Psoas muscle (tissue), 8 donors: ENCODE measurements around the gene MPZL3. TPM values are rescaled to one million over a fixed set of nuclear protein-coding genes. Genes with fewer than 3 reads are reported as not detected.

Source experiments
- ATAC-seq, 4 donors: fragments of 200-7000 bp; cut with Tn5 transposase; one replicate each; pipeline ENCODE4 v1.9.1; 2020; ENCODE audit warnings: moderate library complexity in 3 of 4, mild to moderate bottlenecking in 2 of 4
- DNase-seq, 2 donors: peaks; one replicate each; pipeline ENCODE4 v3.0.0-alpha.2; 2020
- H3K27ac ChIP-seq: fragments of 200-600 bp; one replicate; pipeline ENCODE4 v1.8.0; 2022
- H3K27me3 ChIP-seq, 3 donors: fragments of 200-600 bp in 1 of 3; one replicate each; pipeline versions ENCODE4 v1.6.1 to v1.8.0; 2013 to 2022; ENCODE audit warnings: low read length in 2 of 3, mild to moderate bottlenecking in 2 of 3, moderate library complexity in 1 of 3; ENCODE audit not compliant: insufficient read depth in 3 of 3
- H3K36me3 ChIP-seq, 2 donors: fragments of 200-600 bp in 1 of 2; one replicate each; pipeline versions ENCODE4 v1.6.1 to v1.8.0; 2013 to 2022; ENCODE audit warnings: low read depth in 1 of 2, mild to moderate bottlenecking in 1 of 2, moderate library complexity in 1 of 2; ENCODE audit not compliant: insufficient read depth in 1 of 2
- H3K4me1 ChIP-seq: fragments of 200-600 bp; one replicate; pipeline ENCODE4 v1.8.0; 2022
- H3K4me3 ChIP-seq: fragments of 200-600 bp; one replicate; pipeline ENCODE4 v1.8.0; 2022; ENCODE audit warnings: mild to moderate bottlenecking
- H3K9me3 ChIP-seq: fragments of 200-600 bp; one replicate; pipeline ENCODE4 v1.8.0; 2022
- WGBS, 3 donors: extraction: QIAGEN DNeasy Blood & Tissue Kit; methylation state at CpG; one replicate each; pipeline versions ENCODE4 v1.1.6 to v1.1.7; 2013; 5-methylcytosine and 5-hydroxymethylcytosine counted together
- intact Hi-C, 2 donors: fragments of 100-400 bp; cut with DNase I; formaldehyde crosslinking; loops; one replicate each; pipeline versions ENCODE4 v1.11.0 to v1.14.2; 2022
- polyA plus RNA-seq, 3 donors: library from polyadenylated mRNA; stranded (reverse); fragments of 200-250 nt; gene quantifications; one replicate each; pipeline ENCODE4 v1.2.3, GENCODE V29; 2013
- total RNA-seq, 4 donors: library from RNA; stranded (reverse); fragmentation: NEBNext Ultra II Directional in 2 of 4; extraction: Animal tissue kit (Norgen Biotek cat#: 25700) in 2 of 4; gene quantifications; one replicate each; pipeline versions ENCODE4 v1.2.1 to v1.2.4, GENCODE V29; 2021 to 2023
- TF ChIP-seq, protein P1 (sequence below): fragments of 200-600 bp; IDR thresholded peaks from one replicate; pipeline ENCODE4 v1.8.0; 2022; ENCODE audit warnings: antibody characterized with exemption
- donor health status: healthy with polysubstance abuse.
- donor health status: DM: no; HTN: no; CAD: no; lungs with moderate emphysema.
- donor health status: Bipolar disorder and iron deficiency.
- donor health status: healthy.
- donor health status: DM: yes; HTN: yes; CAD: no.
- donor health status: DM: no; HTN: no; CAD: no.
- donor health status: DM: no; HTN: no; CAD: no.
- donor health status: DM: yes; HTN: yes; CAD: no.

Gene MPZL3
- total and polyA plus RNA-seq, 7 donors = 0.07 to 0.97 (median 0.22) TPM

- H3K9me3 ChIP-seq = no peaks in the 10 kb centered on the region
- TF ChIP-seq, protein P1, sequence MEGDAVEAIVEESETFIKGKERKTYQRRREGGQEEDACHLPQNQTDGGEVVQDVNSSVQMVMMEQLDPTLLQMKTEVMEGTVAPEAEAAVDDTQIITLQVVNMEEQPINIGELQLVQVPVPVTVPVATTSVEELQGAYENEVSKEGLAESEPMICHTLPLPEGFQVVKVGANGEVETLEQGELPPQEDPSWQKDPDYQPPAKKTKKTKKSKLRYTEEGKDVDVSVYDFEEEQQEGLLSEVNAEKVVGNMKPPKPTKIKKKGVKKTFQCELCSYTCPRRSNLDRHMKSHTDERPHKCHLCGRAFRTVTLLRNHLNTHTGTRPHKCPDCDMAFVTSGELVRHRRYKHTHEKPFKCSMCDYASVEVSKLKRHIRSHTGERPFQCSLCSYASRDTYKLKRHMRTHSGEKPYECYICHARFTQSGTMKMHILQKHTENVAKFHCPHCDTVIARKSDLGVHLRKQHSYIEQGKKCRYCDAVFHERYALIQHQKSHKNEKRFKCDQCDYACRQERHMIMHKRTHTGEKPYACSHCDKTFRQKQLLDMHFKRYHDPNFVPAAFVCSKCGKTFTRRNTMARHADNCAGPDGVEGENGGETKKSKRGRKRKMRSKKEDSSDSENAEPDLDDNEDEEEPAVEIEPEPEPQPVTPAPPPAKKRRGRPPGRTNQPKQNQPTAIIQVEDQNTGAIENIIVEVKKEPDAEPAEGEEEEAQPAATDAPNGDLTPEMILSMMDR = no peak
- H3K36me3 ChIP-seq = no peaks in the 10 kb centered on the region
- peaks cover 0 to 21% (median 18%) of the 10 kb centered on the region in 3 donors for H3K27me3 ChIP-seq
- no peak overlapping the region for H3K27ac ChIP-seq
- H3K4me3 ChIP-seq = no peak overlapping the region
- no peaks in the 10 kb centered on the region for H3K4me1 ChIP-seq
- intact Hi-C loops = no loop called here
- no peak for ATAC-seq
- 78 to 86% (median 86%) methylated on average over 2 of the region's 2 CpGs for WGBS, 3 donors
- DNase-seq = no peak
Observed at GRCh38 chr11:118274186-118274585, 22.0 kb upstream of the MPZL3 start.

GRCh38 chr11:118272001-118272400 lies 19.8 kb upstream of the MPZL3 start:
- intact Hi-C loops = no loop called here
- Histone ChIP-seq H3K9me3 (no peaks in the 10 kb centered on the region), H3K27ac (no peak overlapping the region), H3K4me1 (no peaks in the 10 kb centered on the region), H3K27me3 (peaks cover 0 to 21% (median 16%) of the 10 kb centered on the region in 3 donors), H3K36me3 (no peaks in the 10 kb centered on the region), H3K4me3 (no peak overlapping the region)
- TF ChIP-seq, protein P1 = no peak
- ATAC-seq = no peak
- WGBS, 3 donors = 56 to 62% (median 59%) methylated on average over 2 of the region's 2 CpGs
- no peak for DNase-seq

DNA sequence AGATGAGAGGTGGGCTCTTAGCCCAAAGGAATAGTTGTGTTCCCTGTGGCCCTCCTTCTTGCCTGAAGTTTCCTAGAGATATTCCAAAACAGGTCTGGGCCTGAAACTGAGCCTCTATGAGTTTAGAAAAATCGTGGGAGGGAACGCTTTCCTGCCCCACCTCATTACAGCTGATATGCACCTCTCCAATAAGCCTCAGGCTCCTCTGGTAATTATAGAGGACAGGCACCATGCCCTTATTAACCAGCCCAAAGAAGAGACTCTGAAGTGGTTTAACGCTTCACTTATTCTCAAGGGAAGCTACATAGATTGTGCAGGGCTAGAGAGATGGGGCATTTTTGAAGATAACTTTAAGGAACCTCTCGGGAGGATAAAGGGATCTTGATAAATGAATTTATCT lies 15.3 kb upstream of the MPZL3 start:
- Histone ChIP-seq H3K27ac (no peak overlapping the region), H3K27me3 (peaks cover 1 to 38% (median 6%) of the 10 kb centered on the region in 3 donors), H3K4me3 (no peak overlapping the region), H3K9me3 (no peaks in the 10 kb centered on the region), H3K36me3 (no peaks in the 10 kb centered on the region), H3K4me1 (no peaks in the 10 kb centered on the region)
- DNase-seq (no peak), ATAC-seq (no peak)
- TF ChIP-seq, protein P1 = no peak
- WGBS, 3 donors = 80 to 87% (median 83%) methylated on average over 4 of the region's 4 CpGs
- intact Hi-C loops = no loop called here

GRCh38 chr11:118265954-118266353 lies 13.8 kb upstream of the MPZL3 start:
- Histone ChIP-seq H3K4me1 (no peaks in the 10 kb centered on the region), H3K9me3 (no peaks in the 10 kb centered on the region), H3K27me3 (peaks cover 2 to 51% (median 7%) of the 10 kb centered on the region in 3 donors), H3K36me3 (no peaks in the 10 kb centered on the region), H3K27ac (no peak overlapping the region), H3K4me3 (no peak overlapping the region)
- peak in 1 of 2 donors; percentile 28 for DNase-seq
- 35 to 71% (median 59%) methylated on average over 1 of the region's 1 CpG for WGBS, 3 donors
- TF ChIP-seq, protein P1 = no peak
- intact Hi-C loops = no loop called here
- ATAC-seq = no peak
